HG02610 (cell line): ENCODE results near the gene TMEM232.

Experiments
- ATAC-seq: cut with Tn5 transposase; IDR thresholded peaks from one replicate; pipeline ENCODE4 v1.9.1; 2021; ENCODE audit warnings: mild to moderate bottlenecking, moderate library complexity; ENCODE audit not compliant: unreplicated experiment

TMEM232 gene

GRCh38 chr5:110634475-110634874 is 92.0 kb downstream of the TMEM232 start:
- no peak for ATAC-seq

GRCh38 chr5:110631236-110631635 is 95.2 kb downstream of the TMEM232 start:
- no peak for ATAC-seq

GRCh38 chr5:110630350-110630749 is 96.1 kb downstream of the TMEM232 start:
- no peak for ATAC-seq

DNA sequence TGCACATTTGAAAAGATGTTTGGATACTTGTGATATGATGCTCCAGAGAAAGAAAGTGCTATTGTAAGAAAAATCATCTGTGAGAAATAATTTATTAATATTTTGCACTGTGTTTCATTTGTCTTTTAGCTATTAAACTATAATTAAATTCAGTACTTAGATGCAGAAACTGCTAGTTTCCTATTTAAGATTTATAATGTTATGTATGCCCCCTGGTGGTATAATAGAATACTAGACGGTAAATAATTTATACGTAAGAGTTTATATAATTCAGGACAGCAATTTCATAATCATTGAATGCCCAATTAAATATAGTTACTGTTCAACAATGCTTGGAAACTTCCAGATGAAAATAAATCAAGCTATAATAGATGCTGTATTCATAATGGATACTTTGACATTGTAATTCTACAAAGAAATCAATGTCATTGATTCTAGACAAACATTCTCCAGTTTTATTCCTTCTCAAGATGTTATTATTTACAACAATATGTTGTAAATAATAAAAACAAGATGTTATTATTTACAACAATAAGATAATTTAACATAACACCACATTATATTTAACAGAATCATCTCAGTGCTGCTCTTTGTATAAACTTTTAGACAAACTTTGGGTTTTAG is 101.0 kb downstream of the TMEM232 start:
- ATAC-seq: no peak

DNA sequence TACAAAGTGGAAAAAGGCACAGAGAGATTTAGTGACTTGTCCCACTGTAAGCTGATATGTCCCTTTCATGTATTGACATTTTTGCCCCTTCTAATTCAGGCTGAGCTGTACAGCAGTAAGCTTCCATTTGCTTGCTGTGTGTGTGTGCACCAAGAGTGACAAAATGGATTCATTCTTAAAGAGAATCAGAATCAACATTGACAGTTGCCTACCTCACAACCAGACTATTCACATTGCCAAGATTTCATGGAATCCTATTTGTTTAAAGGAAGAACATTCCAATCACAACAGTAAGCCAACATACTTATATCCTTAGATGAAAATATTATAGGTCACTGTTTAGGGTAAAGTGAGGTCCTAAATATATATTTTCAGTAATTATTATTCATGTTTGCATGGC is 102.6 kb downstream of the TMEM232 start:
- ATAC-seq: no peak

- no peak for ATAC-seq
Observed at GRCh38 chr5:110618941-110619340, 107.5 kb downstream of the TMEM232 start.

DNA sequence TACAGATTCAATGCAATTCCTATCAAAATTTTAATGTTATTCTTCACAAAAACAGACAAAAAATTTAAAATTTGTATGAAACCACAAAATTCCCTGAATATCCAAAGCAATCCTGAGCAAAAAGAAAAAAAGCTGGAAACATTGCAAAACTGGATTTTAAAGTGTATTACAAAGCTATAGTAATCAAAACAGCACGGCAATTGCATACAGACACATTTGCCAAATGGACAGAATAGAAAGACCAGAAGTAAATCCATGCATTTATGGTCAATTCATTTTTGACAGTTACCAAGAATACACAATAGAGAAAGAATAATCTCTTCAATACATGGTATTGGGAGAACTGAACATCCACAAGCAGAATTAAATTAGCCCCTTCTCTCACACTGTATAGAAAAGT is 110.5 kb downstream of the TMEM232 start:
- ATAC-seq: no peak

- no peak for ATAC-seq
Observed at GRCh38 chr5:110612794-110613247, 113.7 kb downstream of the TMEM232 start.

DNA sequence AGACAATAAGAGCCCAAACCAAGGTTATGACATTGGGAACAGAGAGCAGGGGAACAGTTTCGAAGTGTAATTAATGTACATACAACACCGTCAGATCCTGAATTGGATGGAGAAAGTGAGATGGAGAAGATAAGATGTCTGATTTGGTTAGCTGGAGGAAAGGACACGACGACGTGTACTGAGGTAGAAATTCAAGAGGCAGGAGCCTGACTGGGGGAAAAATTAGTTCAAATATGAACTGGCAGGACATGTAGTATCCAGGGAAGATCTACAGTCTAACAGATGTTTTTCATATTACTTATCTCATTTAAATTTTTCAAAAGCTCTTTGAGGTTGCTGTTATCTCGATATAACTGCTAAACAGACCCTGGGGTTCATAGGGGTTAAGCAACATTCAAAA is 114.7 kb downstream of the TMEM232 start:
- ATAC-seq: no peak

GRCh38 chr5:110594866-110595265 is 131.6 kb downstream of the TMEM232 start:
- ATAC-seq: no peak

GRCh38 chr5:110590187-110590586 is 136.3 kb downstream of the TMEM232 start:
- ATAC-seq: peak; percentile 60

GRCh38 chr5:110588286-110588980 is 138.0 kb downstream of the TMEM232 start:
- no peak for ATAC-seq

- no peak for ATAC-seq
Observed at GRCh38 chr5:110580625-110581024, 145.8 kb downstream of the TMEM232 start.

DNA sequence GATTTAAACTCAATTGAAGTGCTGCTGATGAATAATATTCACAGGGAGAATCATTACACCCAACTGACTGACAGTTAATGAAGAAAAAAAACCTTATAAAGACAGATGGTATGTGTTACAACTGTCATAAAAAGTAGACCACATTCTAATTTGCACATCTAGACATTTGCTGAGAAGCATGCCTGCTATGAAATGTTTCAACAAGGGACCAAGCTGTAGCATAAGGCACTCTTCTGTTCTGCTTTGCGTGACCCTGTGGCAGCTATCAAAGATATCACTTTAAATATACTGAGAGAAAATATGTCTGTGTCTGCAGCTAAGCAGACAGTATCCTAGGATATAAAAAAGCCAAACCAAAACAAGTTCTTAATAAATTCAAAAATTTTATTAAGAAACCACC is 153.7 kb downstream of the TMEM232 start:
- ATAC-seq: no peak

- no peak for ATAC-seq
Observed at GRCh38 chr5:110562191-110562590, 164.3 kb downstream of the TMEM232 start.

DNA sequence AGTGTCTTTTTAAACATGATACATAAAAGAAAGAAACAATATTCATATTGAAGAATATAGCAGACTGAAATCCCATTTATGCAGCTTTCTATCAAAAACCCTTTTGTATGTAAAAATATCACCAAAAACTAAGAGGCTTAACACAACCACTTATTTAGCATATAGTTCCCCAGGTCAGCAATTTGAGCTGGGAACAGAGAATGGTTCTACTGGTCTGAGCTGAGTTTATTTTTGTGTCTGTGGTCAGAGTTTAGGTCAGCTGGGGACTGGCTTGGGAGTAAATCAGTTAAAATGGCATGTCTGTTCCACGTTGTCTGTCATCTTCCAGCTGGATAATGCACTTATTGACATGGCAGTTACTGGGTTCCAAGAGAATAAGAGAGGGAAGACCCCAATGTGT is 165.0 kb downstream of the TMEM232 start:
- no peak for ATAC-seq

DNA sequence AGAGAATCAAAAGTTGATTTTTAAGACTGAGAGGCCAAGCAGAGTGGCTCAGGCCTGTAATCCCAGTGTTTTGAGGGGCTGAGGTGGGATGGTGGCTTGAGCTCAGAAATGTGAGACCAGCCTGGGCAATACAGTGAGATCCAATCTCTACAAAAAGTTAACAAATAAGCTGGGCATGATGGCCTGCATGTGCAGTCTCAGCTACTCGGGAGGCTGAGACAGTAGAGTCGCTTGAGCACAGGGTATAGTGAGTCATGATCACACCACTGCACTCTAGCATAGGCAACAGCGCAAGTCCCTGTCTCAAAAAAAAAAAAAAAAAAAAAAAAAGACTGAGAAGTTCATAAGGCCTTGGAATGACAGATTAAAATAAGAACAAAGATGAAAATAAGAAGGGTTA is 177.2 kb downstream of the TMEM232 start:
- ATAC-seq: no peak

- no peak for ATAC-seq
Observed at GRCh38 chr5:110548171-110548570, 178.3 kb downstream of the TMEM232 start.

- no peak for ATAC-seq
Observed at GRCh38 chr5:110547495-110547894, 179.0 kb downstream of the TMEM232 start.

DNA sequence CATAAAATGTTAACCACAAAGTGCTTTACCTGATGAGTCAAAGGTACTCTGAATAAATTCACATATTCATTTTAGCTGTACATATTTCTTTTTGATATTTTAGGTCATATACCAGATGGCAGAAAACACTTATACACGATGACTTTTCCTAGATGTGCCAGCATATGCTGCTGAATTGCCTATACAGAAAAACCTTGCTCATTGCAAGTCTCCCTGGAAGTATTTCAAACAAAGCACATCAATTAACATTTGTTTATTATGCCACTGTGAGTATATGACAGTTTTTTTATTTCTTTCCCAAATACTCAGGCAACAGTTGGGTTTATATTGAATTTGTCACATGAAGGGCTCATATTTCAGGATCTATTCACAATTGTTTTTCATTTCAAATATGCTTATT is 180.8 kb downstream of the TMEM232 start:
- no peak for ATAC-seq

DNA sequence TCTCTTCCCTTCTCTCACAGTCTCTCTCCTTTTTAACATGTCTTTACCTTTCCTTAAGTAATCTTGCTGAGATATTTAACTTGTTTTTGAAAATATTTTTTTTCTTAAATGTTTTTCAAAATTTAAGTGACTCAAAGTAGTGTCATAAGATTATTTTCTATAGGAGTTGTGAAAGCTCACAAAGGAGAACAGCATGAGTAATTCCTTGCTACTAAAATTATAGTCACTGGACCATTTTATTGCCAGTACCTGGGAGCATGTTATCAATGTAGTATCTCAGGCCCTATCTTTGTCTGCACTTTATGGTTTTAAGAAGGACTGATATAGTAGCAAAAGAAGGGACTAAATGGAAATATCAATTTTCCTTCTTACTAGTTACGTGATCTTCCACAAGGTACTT is 181.9 kb downstream of the TMEM232 start:
- ATAC-seq: no peak

DNA sequence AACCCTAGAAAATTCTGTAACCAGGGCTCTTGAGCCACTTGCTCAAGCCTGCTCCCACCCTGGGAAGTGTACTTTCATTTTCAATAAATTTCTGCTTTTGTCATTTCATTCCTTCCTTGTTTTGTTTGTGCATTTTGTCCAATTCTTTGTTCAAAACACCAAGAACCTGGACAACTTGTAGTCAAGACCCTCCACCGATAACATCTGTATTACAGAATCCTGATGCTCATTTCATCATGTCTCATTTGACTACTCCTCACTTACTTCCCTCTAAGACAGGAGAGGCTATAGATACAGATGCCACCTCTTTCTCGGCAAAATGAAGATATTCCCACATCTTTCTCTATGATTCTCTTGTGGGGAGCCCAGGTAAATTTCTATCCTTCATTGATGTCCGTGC is 183.5 kb downstream of the TMEM232 start:
- ATAC-seq: no peak
